Ramos (cell line): ENCODE measurements around the gene CIT.

Experiments
- in situ Hi-C: fragments of 300-500 bp; cut with MboI; formaldehyde crosslinking; loops from one replicate; pipeline ENCODE4 v1.14.3; 2022; ENCODE audit warnings: low sequenced_read_pairs; ENCODE audit not compliant: unreplicated experiment

CIT gene

DNA sequence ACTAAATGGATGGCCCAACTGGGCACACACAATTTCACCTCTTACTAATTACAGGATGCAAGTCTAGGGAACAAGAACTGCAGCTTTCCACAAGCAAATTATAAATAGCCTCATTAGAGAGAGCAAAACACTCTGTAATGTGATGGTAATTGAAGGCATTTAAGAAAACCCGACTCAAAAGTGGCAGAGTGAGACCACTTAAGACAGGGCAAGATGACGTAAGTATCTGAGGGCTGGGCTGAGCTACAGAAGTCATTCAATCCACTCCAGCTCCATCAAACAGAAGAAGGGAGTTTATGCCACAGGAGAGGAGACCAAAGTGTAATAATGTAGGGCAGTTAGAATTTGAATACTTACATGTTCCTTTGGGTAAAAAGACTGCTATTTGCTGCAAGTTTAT is 118.9 kb downstream of the CIT start:
- in situ Hi-C loops, result no loop called here

DNA sequence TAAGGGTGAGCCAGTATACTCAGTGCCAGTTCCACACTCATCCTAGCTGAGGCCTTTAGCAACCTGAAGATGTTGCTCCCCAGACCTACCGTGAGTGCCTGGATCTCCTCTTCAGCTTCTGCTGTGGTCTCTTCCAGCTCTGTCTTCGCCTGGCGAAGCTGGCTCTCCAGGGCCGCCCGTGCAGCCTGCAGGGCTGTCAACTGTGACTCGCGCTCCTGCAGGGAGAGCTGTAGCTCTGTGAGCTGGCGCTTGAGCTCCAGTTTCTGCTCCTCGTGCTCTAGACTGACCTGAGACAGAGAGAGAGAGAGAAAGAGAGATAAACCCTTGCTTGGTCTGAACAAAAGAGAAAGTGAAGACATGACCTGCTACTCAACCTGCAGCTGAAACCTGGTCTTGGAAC is 125.2 kb downstream of the CIT start:
- in situ Hi-C loops, result no loop called here

DNA sequence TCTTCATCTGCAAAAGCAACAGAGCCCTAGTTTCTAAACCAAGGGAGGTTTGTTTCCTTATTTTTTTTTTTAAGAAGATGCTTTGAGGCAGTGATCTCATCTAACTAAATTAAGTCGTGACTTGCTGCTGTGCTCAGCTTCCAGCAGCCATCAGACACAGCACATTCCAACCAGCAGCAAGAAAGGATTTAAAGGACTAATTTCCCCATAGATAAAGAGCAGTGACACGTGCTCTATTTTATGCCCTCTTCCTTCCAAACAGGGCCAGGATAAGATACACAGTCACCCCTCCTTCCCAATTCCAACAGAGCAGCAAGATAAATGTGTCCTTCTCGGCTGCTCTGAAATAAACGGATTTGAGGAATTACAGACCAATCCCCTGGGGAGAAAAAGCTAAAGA is 127.5 kb downstream of the CIT start:
- in situ Hi-C loops, result no loop called here

DNA sequence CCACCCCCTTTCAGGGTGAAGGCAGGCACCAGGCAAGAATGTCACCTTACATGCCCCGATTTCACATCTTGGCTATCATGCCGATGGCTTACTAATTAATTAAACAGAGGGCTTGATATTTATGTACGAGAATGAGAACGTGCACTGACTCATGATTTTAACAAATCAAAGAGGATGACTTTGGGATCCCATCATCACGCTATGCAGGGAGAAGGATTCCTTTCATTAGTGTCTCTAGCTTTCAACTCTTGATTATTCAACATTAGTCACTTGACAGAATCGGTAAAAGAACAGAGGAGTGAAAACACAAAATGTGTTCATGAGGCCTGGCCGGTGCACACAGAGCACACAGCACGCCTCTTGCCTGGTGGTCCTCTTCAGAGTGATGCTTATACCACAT is 128.6 kb downstream of the CIT start:
- in situ Hi-C loops, result no loop called here

DNA sequence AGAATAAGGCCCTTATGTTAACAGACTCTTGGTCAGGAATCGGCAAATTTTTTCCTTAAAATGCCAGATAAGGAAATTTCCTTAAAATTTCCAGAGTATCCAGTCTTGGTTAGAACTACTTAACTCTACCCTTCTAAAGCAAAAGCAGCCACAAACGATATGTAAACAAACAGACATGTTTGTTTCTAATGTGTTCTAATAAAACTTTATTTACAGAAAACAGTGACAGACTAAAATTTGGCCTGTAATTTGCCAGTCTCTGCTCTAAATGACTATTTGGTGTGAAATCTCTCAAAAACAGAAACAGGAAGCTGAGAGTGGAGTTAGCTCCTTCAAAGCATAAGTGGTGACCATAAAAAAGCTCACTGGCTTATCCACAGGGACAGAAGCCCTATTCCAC is 131.0 kb downstream of the CIT start:
- in situ Hi-C loops, result no loop called here

DNA sequence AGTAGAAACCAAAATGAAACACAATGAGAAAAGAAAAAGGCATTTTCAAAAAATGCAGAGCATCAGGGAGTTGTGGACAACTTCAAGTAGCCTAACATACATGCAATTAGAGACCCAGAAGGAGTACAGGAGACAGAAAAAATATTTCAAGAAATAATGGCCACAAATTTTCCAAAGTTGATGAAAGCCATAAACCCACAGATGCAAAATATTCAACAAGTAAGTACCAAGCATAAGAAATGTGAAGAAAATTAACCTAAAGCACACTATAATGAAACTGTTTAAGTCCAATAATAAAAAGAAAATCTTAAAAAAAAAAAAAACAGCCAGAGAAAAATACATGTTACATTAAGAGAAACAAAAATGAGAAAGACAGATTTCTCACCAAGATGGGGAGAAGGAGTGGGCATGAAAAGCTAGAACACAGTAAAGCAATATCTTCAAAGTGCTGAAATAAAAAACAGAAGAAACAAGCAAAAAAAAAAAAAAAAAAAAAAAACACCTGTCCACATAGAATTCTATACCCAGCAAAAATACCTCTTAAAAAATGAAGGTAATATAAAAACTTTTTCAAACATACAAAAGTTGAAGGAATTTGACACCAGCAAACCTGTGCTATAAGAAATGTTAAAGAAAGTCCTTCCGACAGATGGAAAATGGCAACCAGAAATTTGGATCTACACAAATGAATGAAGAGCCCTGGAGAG is 132.1 kb downstream of the CIT start:
- in situ Hi-C loops, result no loop called here

DNA sequence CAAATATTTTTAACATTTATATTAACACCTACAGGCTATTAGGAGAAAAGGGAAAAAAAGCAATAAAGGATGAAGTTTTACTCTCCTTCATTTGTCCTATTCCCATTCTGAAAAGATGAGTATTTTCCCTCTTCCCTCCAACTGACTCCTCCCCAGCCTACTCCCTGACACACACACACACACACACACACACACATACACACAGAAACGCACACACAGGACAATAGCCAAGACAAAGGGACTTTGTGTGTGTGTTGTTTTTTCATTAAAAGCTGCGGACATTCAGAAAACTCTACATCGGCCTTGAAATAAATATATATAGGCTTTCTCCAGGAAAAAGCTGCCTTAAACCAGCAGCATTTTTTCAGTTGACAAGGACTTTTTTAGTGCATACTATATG is 134.4 kb downstream of the CIT start:
- in situ Hi-C loops, result no loop called here

DNA sequence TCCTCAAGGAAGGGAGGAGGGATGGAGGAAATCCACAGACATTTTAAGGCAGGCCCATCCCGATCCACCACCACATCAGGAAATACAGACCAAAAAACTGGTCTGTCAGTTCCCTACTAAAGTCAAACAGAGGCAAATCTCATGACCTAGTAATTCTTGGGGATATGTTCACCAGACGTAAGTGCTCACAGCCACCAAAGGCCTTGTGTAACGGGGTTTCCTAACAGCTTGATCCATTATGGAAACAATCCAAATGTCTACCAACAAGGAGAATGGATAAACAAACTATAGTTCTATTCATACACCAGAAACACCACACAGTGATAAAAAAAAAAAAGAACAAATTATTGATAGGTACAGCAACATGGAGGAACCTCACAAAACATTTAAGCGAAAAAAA is 136.3 kb downstream of the CIT start:
- in situ Hi-C loops, result no loop called here

DNA sequence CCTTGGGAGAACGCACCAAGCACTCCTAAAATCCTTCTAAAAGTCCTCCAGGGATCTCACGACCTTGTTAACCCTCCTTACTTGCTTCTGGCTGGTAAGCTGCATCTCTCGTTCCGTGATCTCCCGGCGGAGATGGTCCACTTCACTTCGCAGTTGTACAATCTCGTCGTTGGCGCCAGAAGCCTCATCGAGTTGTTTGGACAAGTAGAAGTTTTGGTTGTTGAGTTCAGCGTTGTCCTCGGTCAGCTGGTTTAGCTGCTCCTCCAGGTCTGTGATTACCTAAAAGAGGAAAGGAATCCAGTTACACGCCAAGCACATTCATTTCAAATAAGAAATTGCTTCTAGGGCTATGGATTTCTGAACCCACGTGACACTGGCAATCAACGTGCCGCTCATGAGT is 142.0 kb downstream of the CIT start:
- in situ Hi-C loops, result no loop called here

DNA sequence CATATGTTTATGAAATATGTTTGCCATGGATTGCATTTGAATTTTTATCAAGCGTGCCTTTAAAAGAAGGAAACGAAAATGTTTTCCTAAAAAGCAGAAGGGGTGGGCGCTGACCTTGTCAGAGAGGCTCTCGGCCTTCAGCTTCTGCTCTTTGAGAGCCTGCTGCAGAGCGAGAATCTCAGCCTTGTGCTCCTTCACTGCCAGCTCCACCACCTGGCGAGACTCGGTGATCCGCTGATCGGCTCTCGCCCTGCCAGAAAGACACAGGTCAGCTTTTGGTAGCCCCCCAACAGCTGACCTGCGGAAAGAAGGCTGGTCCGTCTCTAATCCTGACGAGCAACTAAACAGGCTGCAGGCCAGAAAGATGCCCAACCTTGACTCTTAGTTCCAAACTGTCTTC is 146.7 kb downstream of the CIT start:
- in situ Hi-C loops, result no loop called here

DNA sequence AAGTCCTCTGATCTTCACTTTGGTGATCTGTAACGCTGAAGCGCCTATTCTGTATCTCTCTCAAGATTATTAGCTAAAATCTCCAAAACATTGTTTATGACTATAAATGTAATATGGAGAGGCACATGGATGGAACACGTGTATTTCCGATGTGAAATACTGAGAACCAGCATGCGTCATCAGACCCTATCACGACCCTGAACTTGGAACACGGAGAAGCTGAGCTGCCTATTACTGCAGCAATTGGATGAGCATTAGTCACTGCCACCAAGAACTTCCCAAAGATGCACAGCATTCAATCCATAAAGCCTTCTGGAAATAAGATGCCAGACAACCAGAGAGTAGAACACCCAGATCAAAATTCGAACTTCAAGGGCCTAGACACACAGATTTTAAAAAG is 147.2 kb downstream of the CIT start:
- in situ Hi-C loops, result no loop called here

DNA sequence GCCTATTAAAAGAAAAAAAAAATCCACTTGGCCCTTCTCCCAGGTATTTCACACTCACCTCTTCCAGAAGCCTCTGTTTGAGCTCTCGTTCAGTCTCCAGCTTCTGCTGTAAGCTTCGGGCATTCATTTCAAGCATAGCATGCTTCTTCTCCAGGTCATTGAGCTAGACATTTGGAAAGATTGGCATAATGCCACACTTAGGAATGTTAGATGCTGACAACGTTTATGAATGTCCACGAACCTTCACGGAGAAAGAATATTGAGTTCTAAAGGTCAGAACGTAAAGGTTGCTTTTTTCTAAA is 148.7 kb downstream of the CIT start:
- in situ Hi-C loops, result no loop called here

DNA sequence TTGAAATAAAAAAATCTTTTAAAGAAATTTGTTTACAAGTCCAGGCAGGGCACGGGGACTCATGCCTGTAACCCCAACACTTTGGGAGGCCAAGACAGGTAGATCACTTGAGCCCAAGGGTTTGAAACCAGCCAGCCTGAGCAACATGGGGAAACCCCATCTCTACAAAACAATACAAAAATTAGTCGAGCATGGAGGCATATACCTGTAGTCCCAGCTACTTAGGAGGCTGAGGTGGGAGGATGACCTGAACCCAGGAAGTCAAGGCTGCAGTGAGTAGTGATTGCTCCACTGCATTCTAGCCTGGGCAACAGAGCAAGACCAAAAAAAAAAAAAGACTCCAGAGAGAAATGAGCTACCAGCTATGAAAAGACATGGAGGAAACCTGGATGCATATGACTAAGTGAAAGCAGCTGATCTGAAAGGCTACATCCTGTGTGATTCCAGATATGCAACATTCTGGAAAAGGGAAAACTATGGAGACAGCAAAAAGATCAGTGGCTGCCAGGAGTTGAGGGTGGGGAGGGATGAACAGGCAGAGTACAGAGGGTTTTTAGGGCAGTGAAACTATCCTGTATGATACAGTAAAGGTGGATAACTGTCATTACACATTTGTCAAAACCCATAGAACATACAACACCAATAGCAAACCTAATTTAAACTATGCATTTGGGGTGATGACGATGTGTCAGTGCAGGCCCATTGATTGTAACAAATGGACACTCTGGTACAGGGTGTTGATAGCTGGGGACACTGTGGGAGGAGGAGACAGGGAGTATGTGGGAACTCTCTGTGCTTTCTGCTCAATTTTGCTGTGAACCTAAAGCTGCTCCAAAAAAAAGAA is 149.3 kb downstream of the CIT start:
- in situ Hi-C loops, result no loop called here

DNA sequence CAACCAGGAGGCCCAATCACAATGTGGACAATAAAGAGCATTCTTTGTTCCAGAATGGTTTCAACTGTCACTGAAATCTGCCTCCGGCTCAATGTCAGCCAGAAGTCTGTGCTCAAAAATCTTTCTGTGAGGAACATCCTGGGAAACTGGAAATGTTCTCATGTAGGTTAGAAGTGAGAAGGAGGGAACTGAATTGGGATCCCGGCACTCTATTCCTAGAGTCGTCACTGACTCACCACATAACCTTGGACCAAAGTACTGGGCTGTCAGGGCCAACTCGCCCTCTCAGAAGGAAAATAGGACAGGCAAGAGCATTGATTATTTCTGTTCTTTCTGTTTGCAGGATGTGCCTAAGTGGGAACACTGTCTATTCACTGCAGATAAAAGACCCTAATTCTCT is 151.6 kb downstream of the CIT start:
- in situ Hi-C loops, result no loop called here

DNA sequence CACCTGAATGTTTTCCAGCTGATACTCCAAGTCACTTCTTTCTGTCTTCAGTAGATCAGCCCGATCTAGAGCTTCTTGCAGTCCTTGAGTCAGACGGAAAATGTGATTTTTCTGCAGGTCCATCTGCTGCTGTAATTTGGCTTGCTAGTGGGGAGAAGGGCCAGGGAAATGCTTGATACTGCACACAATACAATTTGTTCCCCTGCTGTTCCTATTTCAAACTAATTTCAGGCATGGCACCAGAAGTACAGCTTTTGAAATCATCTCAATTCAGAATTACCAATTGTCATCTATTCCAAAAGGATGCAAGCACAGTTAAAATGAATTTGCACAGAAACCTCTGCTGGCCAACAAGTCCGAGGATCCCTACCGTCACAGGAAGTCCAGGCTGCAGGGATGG is 155.8 kb downstream of the CIT start:
- in situ Hi-C loops, result no loop called here

DNA sequence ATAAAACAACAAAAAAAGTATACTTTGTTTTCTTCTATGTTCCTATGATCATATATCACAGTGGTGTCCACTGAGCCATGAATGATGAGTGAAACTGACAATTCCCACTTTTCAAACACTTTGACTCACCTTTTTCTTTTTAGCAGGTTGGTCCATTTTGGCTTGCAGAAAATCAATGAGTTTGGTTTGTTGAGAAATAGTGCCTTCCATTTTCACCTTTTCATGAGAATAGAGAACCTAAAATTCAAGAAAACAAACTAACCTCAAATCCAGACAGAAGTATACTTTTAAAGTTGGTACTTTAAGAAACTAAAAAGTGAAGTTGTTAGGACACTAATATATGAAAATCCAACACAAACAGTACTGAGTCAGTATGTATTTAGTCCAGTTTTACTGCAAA is 156.8 kb downstream of the CIT start:
- in situ Hi-C loops, result no loop called here

DNA sequence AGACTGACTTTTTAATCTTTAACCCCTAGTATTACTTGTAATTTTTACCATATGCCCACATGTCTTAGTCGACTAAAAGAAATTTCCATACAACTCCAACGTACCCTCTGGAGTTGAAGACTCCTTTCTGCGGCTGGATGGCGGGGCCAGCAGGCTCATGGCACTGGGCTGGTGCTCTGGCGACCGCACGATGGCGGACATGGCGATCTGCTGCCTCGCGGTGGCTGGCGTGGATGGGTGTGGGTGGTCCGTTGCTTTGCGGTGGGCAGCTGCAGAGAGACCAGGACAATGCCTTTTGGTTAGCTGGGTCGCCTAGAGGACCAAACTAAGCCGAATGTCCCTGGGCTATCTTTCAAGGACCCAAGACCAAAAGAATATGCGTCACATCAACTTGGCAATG is 159.0 kb downstream of the CIT start:
- in situ Hi-C loops, result no loop called here

DNA sequence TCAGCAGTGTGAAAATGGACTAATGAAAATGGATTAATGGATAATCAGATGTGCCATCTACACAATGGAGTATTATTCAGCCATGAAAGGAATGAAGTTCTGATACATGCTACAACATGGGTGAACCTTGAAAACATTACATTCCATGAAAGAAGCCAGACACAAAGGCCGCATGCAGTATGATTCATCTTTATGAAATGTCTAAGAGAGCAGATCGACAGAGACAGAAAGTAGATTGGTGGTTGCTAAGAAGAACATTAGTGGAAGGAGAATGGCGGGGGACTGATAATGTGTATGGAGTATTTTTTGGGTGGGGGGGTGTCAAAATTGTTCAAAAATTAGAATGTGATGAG is 161.9 kb downstream of the CIT start:
- in situ Hi-C loops, result no loop called here

DNA sequence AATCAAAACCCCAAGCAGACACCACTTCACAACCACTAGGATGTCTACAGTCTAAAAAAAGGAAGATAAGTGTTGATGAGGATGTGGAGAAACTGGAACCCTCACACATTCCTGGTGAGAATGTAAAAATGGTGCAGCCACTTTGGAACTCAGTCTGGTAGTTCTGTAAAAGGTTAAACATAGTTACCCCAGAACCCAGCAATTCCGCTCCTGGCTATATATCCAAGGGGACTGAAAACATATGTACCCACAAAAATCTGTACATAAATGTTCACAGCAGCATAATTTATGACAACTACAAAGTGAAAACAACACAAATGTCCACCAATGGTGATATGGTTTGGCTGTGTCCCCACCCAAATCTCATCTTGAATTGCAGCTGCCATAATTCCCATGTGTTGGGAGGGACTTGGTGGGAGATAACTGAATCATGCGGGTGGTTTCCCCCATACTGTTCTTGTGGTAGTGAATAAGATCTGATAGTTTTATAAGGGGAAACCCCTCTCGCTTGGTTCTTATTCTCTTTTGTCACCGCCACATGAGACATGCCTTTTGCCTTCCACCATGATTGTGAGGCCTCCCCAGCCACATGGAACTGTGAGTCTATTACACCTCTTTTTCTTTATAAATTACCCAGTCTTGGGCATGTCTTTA is 162.4 kb downstream of the CIT start:
- in situ Hi-C loops, result no loop called here

DNA sequence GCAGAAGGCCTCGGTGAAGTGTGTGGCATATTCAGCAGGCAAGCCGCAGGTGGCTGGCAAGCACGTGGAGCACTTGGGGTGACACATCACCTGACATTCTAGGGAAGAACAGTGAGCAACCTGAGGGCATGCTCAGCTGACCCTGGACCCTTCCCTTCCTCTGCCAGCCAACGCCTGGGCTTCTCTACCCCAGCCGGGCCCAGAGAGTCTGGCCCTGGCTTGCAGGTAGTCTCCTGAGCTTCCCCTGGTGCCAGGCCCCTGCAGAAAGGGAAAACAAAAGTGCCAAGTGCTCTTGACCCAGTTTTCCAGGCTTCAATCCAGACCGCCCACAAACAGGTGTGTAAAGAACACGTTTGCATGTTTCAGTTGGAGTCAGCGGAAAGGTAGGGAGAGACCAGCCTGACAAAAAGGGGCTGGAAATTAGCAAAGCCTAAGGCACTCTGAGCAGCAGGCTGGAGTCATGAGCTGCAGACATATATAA is 163.5 kb downstream of the CIT start:
- in situ Hi-C loops, result no loop called here

DNA sequence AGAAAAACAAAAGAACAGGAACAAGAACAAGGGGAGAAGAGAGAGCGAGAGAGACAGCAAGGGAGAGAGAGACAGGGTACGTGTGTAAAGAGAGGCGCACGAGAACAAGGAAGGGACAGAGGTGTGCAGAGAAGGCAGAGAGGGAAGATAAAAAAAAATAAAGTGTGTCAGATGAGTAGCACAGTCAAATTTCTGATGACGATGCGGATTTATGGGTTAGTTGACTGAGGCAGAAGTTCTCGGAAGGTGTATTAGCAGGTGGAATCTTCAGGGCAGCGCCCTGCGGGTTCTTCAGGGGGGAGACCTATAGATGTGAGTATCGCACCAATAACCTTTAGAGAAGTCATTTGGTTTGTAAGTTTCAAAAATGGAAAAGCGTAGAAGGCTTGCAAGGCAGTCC is 164.4 kb downstream of the CIT start:
- in situ Hi-C loops, result no loop called here

DNA sequence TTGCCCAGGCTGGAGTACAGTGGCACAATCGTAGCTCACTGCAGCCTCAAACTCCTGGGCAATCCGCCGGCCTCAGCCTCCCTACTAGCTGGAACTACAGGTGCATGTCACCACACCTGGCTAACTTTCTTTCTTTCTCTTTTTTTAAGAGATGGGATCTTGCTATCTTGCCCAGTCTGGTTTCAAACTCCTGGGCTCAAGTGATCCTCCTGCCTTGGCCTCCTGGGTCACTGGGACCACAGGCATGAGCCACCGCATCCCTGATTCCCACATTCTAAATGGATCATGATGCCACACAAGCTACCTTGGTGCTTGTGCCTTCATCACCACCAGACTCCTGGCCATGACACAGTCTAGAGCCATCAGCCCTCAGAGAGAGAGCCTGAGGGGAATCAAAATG is 165.4 kb downstream of the CIT start:
- in situ Hi-C loops, result no loop called here
